NCI-H82 treated with DMSO at 0.1 percent for 48 hours (cell line): Measurements from ENCODE around the gene NDUFA5.
"Not testable (repeated sequence)": the region's sequence is repeated elsewhere in the genome, so short reads cannot be mapped to it uniquely, and the experiment has no call there.

ENCODE experiments used
- DNase-seq: peaks from one replicate; lab custom pipeline; 2025; ENCODE audit not compliant: unreplicated experiment; lab: John Stamatoyannopoulos, UW

The NDUFA5 gene

GRCh38 chr7:123558289-123558874 lies 764 bp upstream of the NDUFA5 start:
- DNase-seq = no peak

- no peak for DNase-seq
Measured at GRCh38 chr7:123557016-123557397, 611 bp downstream of the NDUFA5 start.

- no peak for DNase-seq
Measured at GRCh38 chr7:123555484-123555883, 2.1 kb downstream of the NDUFA5 start.

GRCh38 chr7:123553159-123553558 lies 4.5 kb downstream of the NDUFA5 start:
- no peak for DNase-seq

GRCh38 chr7:123552641-123553040 lies 5.0 kb downstream of the NDUFA5 start:
- no peak for DNase-seq

GRCh38 chr7:123552134-123552533 lies 5.5 kb downstream of the NDUFA5 start:
- DNase-seq = not testable (repeated sequence)

- DNase-seq = no peak
Measured at GRCh38 chr7:123548406-123548805, 9.2 kb downstream of the NDUFA5 start.

GRCh38 chr7:123539871-123540270 lies 17.7 kb downstream of the NDUFA5 start:
- no peak for DNase-seq

- no peak for DNase-seq
Measured at GRCh38 chr7:123538897-123539296, 18.7 kb downstream of the NDUFA5 start.

GRCh38 chr7:123538189-123538714 lies 19.4 kb downstream of the NDUFA5 start:
- DNase-seq = no peak

GRCh38 chr7:123537026-123537642 lies 20.5 kb downstream of the NDUFA5 start:
- no peak for DNase-seq

- DNase-seq = no peak
Measured at GRCh38 chr7:123535517-123535916, 22.1 kb downstream of the NDUFA5 start.

GRCh38 chr7:123534383-123535260 lies 23.0 kb downstream of the NDUFA5 start, which contains the start of gene IQUB:
Gene IQUB, minus strand, starts transcription at chr7:123534595. Its CDS starts 22,255 bp downstream, at chr7:123512340.
- peak; percentile 96 for DNase-seq

- DNase-seq = no peak
Measured at GRCh38 chr7:123533929-123534382, 23.7 kb downstream of the NDUFA5 start.

GRCh38 chr7:123533553-123533917 lies 24.1 kb downstream of the NDUFA5 start:
- no peak for DNase-seq

GRCh38 chr7:123532788-123533552 lies 24.6 kb downstream of the NDUFA5 start:
- not testable (repeated sequence) for DNase-seq

- DNase-seq = not testable (repeated sequence)
Measured at GRCh38 chr7:123532343-123532742, 25.3 kb downstream of the NDUFA5 start.

- not testable (repeated sequence) for DNase-seq
Measured at GRCh38 chr7:123530035-123530591, 27.5 kb downstream of the NDUFA5 start.

GRCh38 chr7:123528265-123528664 lies 29.4 kb downstream of the NDUFA5 start:
- DNase-seq = no peak

- not testable (repeated sequence) for DNase-seq
Measured at GRCh38 chr7:123527712-123528225, 29.8 kb downstream of the NDUFA5 start.
